Panc1 (cell line): ENCODE data around the gene CHST8. TPM values are rescaled to one million over a fixed set of nuclear protein-coding genes. Genes with fewer than 3 reads are reported as not detected.

Source experiments
- ATAC-seq: fragments of 200-7000 bp; cut with Tn5 transposase; 2 replicates; pipeline ENCODE4 v1.9.1; 2020; ENCODE audit warnings: mild to moderate bottlenecking, moderate library complexity
- BruUV-seq: library from RNA; stranded (reverse); fragments of 400-500 nt; replicated peaks from 2 replicates; lab custom pipeline; 2021; lab: Mats Ljungman, UMichigan
- CTCF ChIA-PET: fragments of 300-600 bp; sonication (Branson Sonifier 250); formaldehyde crosslinking; loops from one replicate; lab custom pipeline; 2022; ENCODE audit warnings: antibody characterized with exemption; lab: Charles Lee
- POLR2A ChIA-PET: fragments of 300-600 bp; sonication (Branson Sonifier 250); formaldehyde crosslinking; loops from one replicate; lab custom pipeline; 2022; ENCODE audit warnings: antibody characterized with exemption; lab: Charles Lee
- DNase-seq: peaks from one replicate; pipeline ENCODE4 v3.0.0-alpha.2; 2010; ENCODE audit warnings: low read depth, low spot score
- H3K27ac ChIP-seq: 2 replicates; pipeline ENCODE4 v1.5.1; 2011; ENCODE audit warnings: mild to moderate bottlenecking, low read length, inconsistent platforms
- H3K27me3 ChIP-seq: fragments of 200-500 bp; sonication (Bioruptor generic); 2 replicates; pipeline ENCODE4 v1.6.0; 2014; ENCODE audit warnings: low read length, inconsistent platforms; ENCODE audit not compliant: control insufficient read depth, insufficient read depth
- H3K36me3 ChIP-seq: fragments of 200-500 bp; sonication (Bioruptor generic); 2 replicates; pipeline ENCODE4 v1.5.1; 2014; ENCODE audit warnings: inconsistent platforms, mild to moderate bottlenecking, low read length, moderate library complexity; ENCODE audit not compliant: control insufficient read depth, insufficient read depth
- H3K4me1 ChIP-seq: 2 replicates; pipeline ENCODE4 v1.5.1; 2011; ENCODE audit warnings: inconsistent platforms, mild to moderate bottlenecking, low read length, moderate library complexity; ENCODE audit not compliant: control insufficient read depth, insufficient read depth
- H3K4me3 ChIP-seq, 2 experiments: 2 replicates each; pipeline ENCODE4 v1.5.1; 2011 to 2012; ENCODE audit warnings: low read depth in 2 of 2, low read length in 2 of 2, mild to moderate bottlenecking in 2 of 2, inconsistent platforms in 1 of 2, moderate library complexity in 1 of 2
- H3K9me3 ChIP-seq: fragments of 200-500 bp; sonication (Bioruptor generic); 2 replicates; pipeline ENCODE4 v1.5.1; 2014; ENCODE audit warnings: low read depth, mild to moderate bottlenecking, inconsistent platforms, low read length, moderate library complexity; ENCODE audit not compliant: control insufficient read depth, insufficient read depth
- CTCF ChIP-seq: fragments of 450-650 bp; IDR thresholded peaks from 2 replicates; pipeline ENCODE4 v1.5.1; 2017; ENCODE audit warnings: mild to moderate bottlenecking
- POLR2AphosphoS5 ChIP-seq: IDR thresholded peaks from 2 replicates; pipeline ENCODE4 v1.6.1; 2012; ENCODE audit warnings: mild to moderate bottlenecking, low read depth, low read length, moderate library complexity
- REST ChIP-seq, 2 experiments: IDR thresholded peaks; 2 replicates each; pipeline ENCODE4 v1.6.1; 2011 to 2012; ENCODE audit warnings: low read depth in 2 of 2, control low read depth in 1 of 2, low read length in 1 of 2, mild to moderate bottlenecking in 1 of 2, moderate library complexity in 1 of 2; ENCODE audit not compliant: insufficient read depth in 1 of 2
- SIN3A ChIP-seq: IDR thresholded peaks from 2 replicates; pipeline ENCODE4 v1.6.1; 2012; ENCODE audit warnings: low read depth, mild to moderate bottlenecking, low read length, moderate library complexity, borderline replicate concordance; ENCODE audit not compliant: insufficient read depth
- TCF7L2 ChIP-seq: IDR thresholded peaks from 2 replicates; pipeline ENCODE4 v1.6.1; 2011; ENCODE audit warnings: mild to moderate bottlenecking, low read depth, low read length, inconsistent platforms
- in situ Hi-C: cut with HindIII; loops from 2 replicates; pipeline ENCODE4 v1.10.0; 2016; ENCODE audit warnings: low sequenced_read_pairs, low pct_unique_long_range_greater_than_20kb
- intact Hi-C: fragments of 100-400 bp; cut with micrococcal nuclease; formaldehyde crosslinking; loops from one replicate; pipeline ENCODE4 v1.10.0; 2022; ENCODE audit not compliant: unreplicated experiment
- total RNA-seq: library from RNA; stranded (reverse); gene quantifications from one replicate; pipeline ENCODE4 v1.2.1, GENCODE V29; 2021; ENCODE audit not compliant: unreplicated experiment

CHST8 gene
- total RNA-seq, 1 experiment from 2014 or later, result 0.28 TPM

- ChIA-PET POLR2A (no interaction called here), CTCF (no interaction called here)
- ATAC-seq (no peak), DNase-seq (no peak)
- peaks cover 9% of the 10 kb centered on the region; the same call in 1 of the 2 replicates for H3K27me3 ChIP-seq
- no peaks in the 10 kb centered on the region for H3K4me1 ChIP-seq
- no peak for TF ChIP-seq SIN3A
- no peak for TF ChIP-seq POLR2AphosphoS5
- TF ChIP-seq TCF7L2, result no peak
- TF ChIP-seq CTCF, result no peak
- no peak for TF ChIP-seq REST (IDR thresholded peaks at IDR 0.05; ENCODE audit: insufficient read depth in 1 of 2, low read depth in 2 of 2, low read length in 1 of 2)
- H3K27ac ChIP-seq, result no peak overlapping the region
- no peaks in the 10 kb centered on the region for H3K36me3 ChIP-seq
- no peak overlapping the region for H3K4me3 ChIP-seq
- BruUV-seq, result no TSS peak
- in situ Hi-C loops, result no loop called here
- intact Hi-C loops, result no loop called here
- H3K9me3 ChIP-seq, result no peaks in the 10 kb centered on the region
These were observed 97.0 kb downstream of the CHST8 start for GRCh38 chr19:33718651-33719254.

DNA sequence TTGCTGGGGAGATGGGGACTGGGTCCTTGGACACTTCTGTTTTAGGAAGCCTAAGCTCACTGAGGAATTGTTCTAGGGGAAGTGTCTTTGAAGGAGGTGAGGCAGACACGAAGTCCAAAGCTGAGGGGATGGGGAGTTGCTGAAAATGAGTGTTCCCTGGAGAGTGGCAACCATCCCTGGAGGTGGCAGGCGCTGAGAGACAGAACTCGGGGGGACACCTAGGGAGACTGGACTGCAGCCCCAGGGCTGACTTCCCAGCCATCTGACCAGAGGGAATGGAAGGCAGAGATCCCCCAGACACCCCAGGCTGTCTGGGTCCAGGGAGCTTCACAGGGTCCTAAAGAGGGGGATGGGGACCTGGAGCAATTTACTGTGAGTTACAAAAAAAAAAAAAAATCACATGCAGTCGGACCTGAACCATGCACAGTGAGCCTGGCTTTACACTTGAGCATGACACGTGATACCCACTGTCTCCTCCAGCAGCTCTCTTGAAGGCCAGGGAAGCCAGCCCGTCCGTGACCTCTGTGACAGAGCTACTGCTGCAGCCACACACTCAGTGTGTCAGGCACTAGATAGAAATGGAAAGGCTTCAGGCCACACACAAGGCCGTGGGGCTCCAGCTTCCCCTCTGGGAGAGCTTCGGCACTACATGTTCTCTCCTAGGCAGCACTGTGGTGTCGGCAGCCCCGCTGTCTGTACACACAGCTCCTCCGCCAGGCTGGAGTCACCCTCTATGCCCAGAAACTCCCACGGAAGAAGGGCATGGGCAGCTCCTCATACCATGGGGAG is 97.8 kb downstream of the CHST8 start:
- H3K9me3 ChIP-seq, result no peaks in the 10 kb centered on the region
- no peaks in the 10 kb centered on the region for H3K36me3 ChIP-seq
- CTCF ChIA-PET, result no interaction called here
- in situ Hi-C loops, result no loop called here
- peaks cover 9% of the 10 kb centered on the region; the same call in 1 of the 2 replicates for H3K27me3 ChIP-seq
- H3K4me1 ChIP-seq, result no peaks in the 10 kb centered on the region
- H3K4me3 ChIP-seq, result no peak overlapping the region
- DNase-seq (no peak), ATAC-seq (no peak)
- intact Hi-C loops, result no loop called here
- no peak overlapping the region for H3K27ac ChIP-seq
- TF ChIP-seq TCF7L2, result no peak
- no peak for TF ChIP-seq CTCF
- TF ChIP-seq SIN3A, result no peak
- no peak for TF ChIP-seq REST (IDR thresholded peaks at IDR 0.05; ENCODE audit: insufficient read depth in 1 of 2, low read depth in 2 of 2, low read length in 1 of 2)
- TF ChIP-seq POLR2AphosphoS5, result no peak
- no TSS peak for BruUV-seq
- POLR2A ChIA-PET, result no interaction called here
